Stimulated activated CD4-positive, alpha-beta T cell treated with anti-CD3 and anti-CD28 coated beads, Interleukin-4, amount 100 ng/mL, for 4 hours (primary cell): ENCODE results near the gene SIGLEC9.
A peak's percentile ranks its signal among the peaks of the same experiment; 100 is the strongest.

ENCODE experiments used
- DNase-seq, 2 experiments: peaks; one replicate each; pipeline ENCODE4 v3.0.0-alpha.2; 2020

Gene SIGLEC9

GRCh38 chr19:51147663-51148062, 23.0 kb downstream of the SIGLEC9 start:
- DNase-seq: no peak

GRCh38 chr19:51148580-51148979, 23.9 kb downstream of the SIGLEC9 start:
- DNase-seq: no peak

GRCh38 chr19:51150627-51151026, 25.9 kb downstream of the SIGLEC9 start:
- no peak for DNase-seq

GRCh38 chr19:51156710-51157109, 32.0 kb downstream of the SIGLEC9 start:
- DNase-seq: no peak

- DNase-seq: no peak
Observed at GRCh38 chr19:51157265-51157664, 32.6 kb downstream of the SIGLEC9 start.

GRCh38 chr19:51158474-51159129, 33.9 kb downstream of the SIGLEC9 start:
- peak; percentile 55 to 74 for DNase-seq

GRCh38 chr19:51159656-51160055, 35.0 kb downstream of the SIGLEC9 start:
- DNase-seq: no peak

- DNase-seq: no peak
Observed at GRCh38 chr19:51161266-51161665, 36.6 kb downstream of the SIGLEC9 start.

GRCh38 chr19:51161867-51162496, 37.3 kb downstream of the SIGLEC9 start:
- DNase-seq: no peak

GRCh38 chr19:51163257-51163656, 38.6 kb downstream of the SIGLEC9 start:
- no peak for DNase-seq

- DNase-seq: no peak
Observed at GRCh38 chr19:51164215-51164614, 39.5 kb downstream of the SIGLEC9 start.

GRCh38 chr19:51166846-51167490, 42.3 kb downstream of the SIGLEC9 start:
- peak in 1 of 2 experiments; percentile 3 for DNase-seq

GRCh38 chr19:51168564-51169282, 44.0 kb downstream of the SIGLEC9 start:
- DNase-seq: no peak

GRCh38 chr19:51169283-51169918, 44.7 kb downstream of the SIGLEC9 start:
- DNase-seq: peak; percentile 50 to 62

- no peak for DNase-seq
Observed at GRCh38 chr19:51172223-51172622, 47.5 kb downstream of the SIGLEC9 start.

GRCh38 chr19:51173681-51174080, 49.0 kb downstream of the SIGLEC9 start:
- no peak for DNase-seq

GRCh38 chr19:51179256-51179655, 54.5 kb downstream of the SIGLEC9 start:
- no peak for DNase-seq
